ENCODE data around the gene CEP170B.
"Not testable (repeated sequence)": the region's sequence is repeated elsewhere in the genome, so short reads cannot be mapped to it uniquely, and the experiment has no call there.

CEP170B gene

DNA sequence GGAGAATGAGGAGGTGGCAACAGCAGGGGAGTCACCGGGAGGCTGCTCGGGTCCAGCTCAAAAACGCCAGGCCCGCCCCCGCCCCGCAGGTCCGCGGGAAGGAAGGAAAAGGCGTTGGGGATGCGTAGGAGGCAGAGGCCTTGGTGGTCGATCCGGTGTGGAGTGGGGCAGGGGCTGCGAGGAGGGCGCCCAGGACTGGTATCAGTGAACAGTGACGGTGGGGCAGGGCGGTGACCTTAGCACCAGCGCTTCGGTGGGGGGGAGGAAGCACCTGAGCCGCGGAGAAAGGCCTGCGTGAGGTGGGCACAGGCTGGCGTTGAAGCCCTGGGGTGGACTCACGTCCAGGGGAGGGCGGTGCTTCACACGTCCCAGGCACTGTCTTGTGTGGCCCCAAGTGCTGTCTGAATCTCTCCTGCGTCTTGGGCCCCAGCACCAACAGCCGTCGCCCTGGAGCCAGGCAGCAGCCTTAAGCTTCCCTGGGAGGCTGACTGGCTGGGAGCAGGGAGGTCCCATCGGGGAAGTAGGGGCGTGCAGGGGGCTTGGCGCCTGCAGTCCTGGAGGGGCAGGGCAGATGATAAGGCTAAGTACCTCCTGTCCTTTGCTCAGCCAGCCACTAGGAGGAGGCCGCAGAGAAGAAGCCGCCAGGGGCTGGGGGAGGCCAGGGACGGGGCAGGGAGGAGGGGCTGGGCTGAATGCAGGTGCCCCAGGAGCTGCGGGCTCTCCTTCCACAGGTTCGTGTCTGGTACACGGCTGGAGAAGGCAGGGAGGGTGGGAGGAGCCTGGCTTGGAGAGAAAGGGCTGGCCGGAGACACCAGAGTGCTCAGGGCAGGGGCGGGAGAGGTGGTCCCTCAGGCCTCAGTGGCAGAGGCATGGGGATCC is 37.7 kb upstream of the CEP170B start:
- Histone ChIP-seq H3K79me1 (ENCODE audit: low read length) (peaks cover 6% of the 10 kb centered on the region), H3K4me1 (ENCODE audit: control insufficient read depth in 1 of 2, insufficient read depth in 2 of 2, low read length in 2 of 2) (peaks cover 6 to 15% of the 10 kb centered on the region in 2 experiments), H3K4ac (ENCODE audit: low read depth, low read length) (peak overlapping the region; percentile 2), H3K27ac (ENCODE audit: low read depth, low read length) (no peak overlapping the region), H3K4me2 (ENCODE audit: low read length) (peak overlapping the region; percentile 70), H3K9me3 (ENCODE audit: insufficient read depth, low read depth, low read length) (no peaks in the 10 kb centered on the region), H3K4me3 (ENCODE audit: low read depth, low read length) (no peak overlapping the region), H3K23ac (ENCODE audit: low read length) (no peak overlapping the region), H3K9ac (ENCODE audit: low read length) (no peak overlapping the region), H4K12ac (ENCODE audit: low read depth, low read length) (peak overlapping the region; percentile 4), H3K18ac (ENCODE audit: low read length) (no peak overlapping the region), H3K27me3 (ENCODE audit: insufficient read depth, low read length) (peaks cover 4% of the 10 kb centered on the region), H2BK12ac (ENCODE audit: low read length) (no peak overlapping the region), H2BK120ac (ENCODE audit: insufficient read depth, low read length, poor library complexity) (no peak overlapping the region), H4K91ac (ENCODE audit: low read depth, low read length) (peak overlapping the region; percentile 28), H3K14ac (ENCODE audit: low read length) (peak overlapping the region; percentile 5), H2BK5ac (ENCODE audit: low read depth, low read length, poor library complexity) (no peak overlapping the region), H2AK5ac (ENCODE audit: low read length) (no peak overlapping the region), H3K36me3 (ENCODE audit: control insufficient read depth in 1 of 2, insufficient read depth in 2 of 2, low read length in 2 of 2) (no peaks in the 10 kb centered on the region), H4K8ac (ENCODE audit: low read depth, low read length) (peak overlapping the region; percentile 59), H3K79me2 (ENCODE audit: control insufficient read depth, insufficient read depth, low read length, poor library complexity) (no peaks in the 10 kb centered on the region), H2AFZ (ENCODE audit: insufficient read depth, low read length, poor library complexity) (peak overlapping the region; percentile 53)
- WGBS (ENCODE audit: extremely low coverage, insufficient coverage, insufficient read length): no CpG with 5 or more reads among the region's 39 CpGs
- peak; percentile 74 to 79 for DNase-seq

DNA sequence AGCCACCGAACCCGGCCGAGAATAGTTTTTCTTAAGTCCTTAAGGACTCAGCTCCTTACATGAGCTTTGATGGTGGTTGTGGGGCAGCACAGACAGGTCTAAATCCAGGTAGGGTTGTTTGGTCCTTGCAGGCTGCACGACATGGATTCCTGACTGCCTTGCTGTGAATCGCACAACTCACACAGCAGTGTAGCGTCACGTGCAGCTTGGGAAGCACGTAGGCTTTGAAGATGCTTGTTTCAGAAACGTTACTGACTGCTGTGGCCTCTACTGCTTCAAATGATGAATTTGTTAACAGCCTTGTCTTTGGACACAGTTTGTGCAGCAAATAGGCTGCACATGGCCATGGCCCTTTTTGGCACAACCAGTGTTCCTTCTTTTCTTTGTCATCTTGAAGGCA is 34.3 kb upstream of the CEP170B start:
- Histone ChIP-seq H3K9ac (ENCODE audit: low read length) (no peak overlapping the region), H3K9me3 (ENCODE audit: insufficient read depth, low read depth, low read length) (no peaks in the 10 kb centered on the region), H3K4me3 (ENCODE audit: low read depth, low read length) (no peak overlapping the region), H2BK120ac (ENCODE audit: insufficient read depth, low read length, poor library complexity) (no peak overlapping the region), H3K36me3 (ENCODE audit: control insufficient read depth in 1 of 2, insufficient read depth in 2 of 2, low read length in 2 of 2) (no peaks in the 10 kb centered on the region), H4K91ac (ENCODE audit: low read depth, low read length) (no peak overlapping the region), H2AK5ac (ENCODE audit: low read length) (no peak overlapping the region), H3K79me1 (ENCODE audit: low read length) (peaks cover 6% of the 10 kb centered on the region), H3K14ac (ENCODE audit: low read length) (no peak overlapping the region), H2BK12ac (ENCODE audit: low read length) (no peak overlapping the region), H3K4me2 (ENCODE audit: low read length) (no peak overlapping the region), H3K18ac (ENCODE audit: low read length) (no peak overlapping the region), H3K27ac (ENCODE audit: low read depth, low read length) (no peak overlapping the region), H3K23ac (ENCODE audit: low read length) (no peak overlapping the region), H2AFZ (ENCODE audit: insufficient read depth, low read length, poor library complexity) (no peak overlapping the region), H3K4ac (ENCODE audit: low read depth, low read length) (no peak overlapping the region), H4K8ac (ENCODE audit: low read depth, low read length) (no peak overlapping the region), H3K79me2 (ENCODE audit: control insufficient read depth, insufficient read depth, low read length, poor library complexity) (no peaks in the 10 kb centered on the region), H3K4me1 (ENCODE audit: control insufficient read depth in 1 of 2, insufficient read depth in 2 of 2, low read length in 2 of 2) (peaks cover 6 to 13% of the 10 kb centered on the region in 2 experiments), H2BK5ac (ENCODE audit: low read depth, low read length, poor library complexity) (no peak overlapping the region), H4K12ac (ENCODE audit: low read depth, low read length) (no peak overlapping the region), H3K27me3 (ENCODE audit: insufficient read depth, low read length) (no peaks in the 10 kb centered on the region)
- no CpG with 5 or more reads among the region's 9 CpGs for WGBS (ENCODE audit: extremely low coverage, insufficient coverage, insufficient read length)
- DNase-seq: no peak

- not testable (repeated sequence) for H3K9ac ChIP-seq (ENCODE audit: low read length); H3K27ac ChIP-seq (ENCODE audit: low read depth, low read length); DNase-seq; H4K12ac ChIP-seq (ENCODE audit: low read depth, low read length); H3K14ac ChIP-seq (ENCODE audit: low read length); H3K4ac ChIP-seq (ENCODE audit: low read depth, low read length); H2AFZ ChIP-seq (ENCODE audit: insufficient read depth, low read length, poor library complexity); H3K18ac ChIP-seq (ENCODE audit: low read length); H3K27me3 ChIP-seq (ENCODE audit: insufficient read depth, low read length); H3K36me3 ChIP-seq (ENCODE audit: control insufficient read depth in 1 of 2, insufficient read depth in 2 of 2, low read length in 2 of 2); H3K4me3 ChIP-seq (ENCODE audit: low read depth, low read length); H3K79me1 ChIP-seq (ENCODE audit: low read length); H2BK5ac ChIP-seq (ENCODE audit: low read depth, low read length, poor library complexity); H2BK120ac ChIP-seq (ENCODE audit: insufficient read depth, low read length, poor library complexity); H2AK5ac ChIP-seq (ENCODE audit: low read length); H3K23ac ChIP-seq (ENCODE audit: low read length); H3K4me1 ChIP-seq (ENCODE audit: control insufficient read depth in 1 of 2, insufficient read depth in 2 of 2, low read length in 2 of 2); H4K8ac ChIP-seq (ENCODE audit: low read depth, low read length); H2BK12ac ChIP-seq (ENCODE audit: low read length); H4K91ac ChIP-seq (ENCODE audit: low read depth, low read length); H3K4me2 ChIP-seq (ENCODE audit: low read length); H3K9me3 ChIP-seq (ENCODE audit: insufficient read depth, low read depth, low read length); H3K79me2 ChIP-seq (ENCODE audit: control insufficient read depth, insufficient read depth, low read length, poor library complexity)
- WGBS (ENCODE audit: extremely low coverage, insufficient coverage, insufficient read length): no CpG with 5 or more reads among the region's 41 CpGs
Observed at GRCh38 chr14:104836171-104836935, 28.7 kb upstream of the CEP170B start.

GRCh38 chr14:104841730-104842129 is 23.3 kb upstream of the CEP170B start:
- Histone ChIP-seq H2BK5ac (ENCODE audit: low read depth, low read length, poor library complexity) (no peak overlapping the region), H3K27ac (ENCODE audit: low read depth, low read length) (no peak overlapping the region), H2AFZ (ENCODE audit: insufficient read depth, low read length, poor library complexity) (no peak overlapping the region), H4K12ac (ENCODE audit: low read depth, low read length) (no peak overlapping the region), H3K18ac (ENCODE audit: low read length) (no peak overlapping the region), H3K36me3 (ENCODE audit: control insufficient read depth in 1 of 2, insufficient read depth in 2 of 2, low read length in 2 of 2) (no peaks in the 10 kb centered on the region), H4K8ac (ENCODE audit: low read depth, low read length) (no peak overlapping the region), H3K79me1 (ENCODE audit: low read length) (peaks cover 4% of the 10 kb centered on the region), H3K9me3 (ENCODE audit: insufficient read depth, low read depth, low read length) (no peaks in the 10 kb centered on the region), H3K27me3 (ENCODE audit: insufficient read depth, low read length) (no peaks in the 10 kb centered on the region), H3K9ac (ENCODE audit: low read length) (no peak overlapping the region), H2BK120ac (ENCODE audit: insufficient read depth, low read length, poor library complexity) (no peak overlapping the region), H3K4me2 (ENCODE audit: low read length) (no peak overlapping the region), H3K79me2 (ENCODE audit: control insufficient read depth, insufficient read depth, low read length, poor library complexity) (no peaks in the 10 kb centered on the region), H3K23ac (ENCODE audit: low read length) (no peak overlapping the region), H3K4ac (ENCODE audit: low read depth, low read length) (no peak overlapping the region), H3K4me3 (ENCODE audit: low read depth, low read length) (no peak overlapping the region), H3K4me1 (ENCODE audit: control insufficient read depth in 1 of 2, insufficient read depth in 2 of 2, low read length in 2 of 2) (peaks cover 14 to 15% of the 10 kb centered on the region in 2 experiments), H2AK5ac (ENCODE audit: low read length) (no peak overlapping the region), H2BK12ac (ENCODE audit: low read length) (no peak overlapping the region), H4K91ac (ENCODE audit: low read depth, low read length) (no peak overlapping the region), H3K14ac (ENCODE audit: low read length) (no peak overlapping the region)
- DNase-seq: no peak
- no CpG with 5 or more reads among the region's 1 CpG for WGBS (ENCODE audit: extremely low coverage, insufficient coverage, insufficient read length)

Measured in trophoblast cell (in vitro differentiated cells and primary cell).